Calu3 (cell line): ENCODE results near the gene CNNM2. TPM values are rescaled to one million over a fixed set of nuclear protein-coding genes. Genes with fewer than 3 reads are reported as not detected.

Source experiments
- BruUV-seq: library from RNA; stranded (reverse); fragments of 400-500 nt; replicated peaks from 2 replicates; lab custom pipeline; 2021; lab: Mats Ljungman, UMichigan
- CTCF ChIA-PET: fragments of 300-600 bp; sonication (Branson Sonifier 250); formaldehyde crosslinking; loops from one replicate; lab custom pipeline; 2022; ENCODE audit warnings: antibody characterized with exemption; lab: Charles Lee
- DNase-seq: peaks from one replicate; pipeline ENCODE4 v3.0.0; 2022
- H3K27ac Mint-ChIP-seq: one replicate; pipeline ENCODE4 v1.8.0; 2022; ENCODE audit warnings: mixed read lengths; ENCODE audit not compliant: unreplicated experiment
- H3K27me3 Mint-ChIP-seq: one replicate; pipeline ENCODE4 v1.8.0; 2022; ENCODE audit warnings: mixed read lengths; ENCODE audit not compliant: unreplicated experiment
- H3K36me3 Mint-ChIP-seq: one replicate; pipeline ENCODE4 v1.8.0; 2022; ENCODE audit warnings: mild to moderate bottlenecking, moderate library complexity, mixed read lengths; ENCODE audit not compliant: insufficient read depth, unreplicated experiment
- H3K4me1 Mint-ChIP-seq: one replicate; pipeline ENCODE4 v1.8.0; 2022; ENCODE audit warnings: mild to moderate bottlenecking, low read depth, mixed read lengths; ENCODE audit not compliant: unreplicated experiment
- H3K4me3 Mint-ChIP-seq: one replicate; pipeline ENCODE4 v1.8.0; 2022; ENCODE audit warnings: mild to moderate bottlenecking, low read depth, moderate library complexity, mixed read lengths; ENCODE audit not compliant: unreplicated experiment
- H3K9me3 Mint-ChIP-seq: one replicate; pipeline ENCODE4 v1.8.0; 2022; ENCODE audit warnings: low read depth, mixed read lengths; ENCODE audit not compliant: unreplicated experiment
- CTCF ChIP-seq: fragments of 200-600 bp; IDR thresholded peaks from one replicate; pipeline ENCODE4 v1.8.0; 2022; ENCODE audit warnings: antibody characterized with exemption; ENCODE audit not compliant: unreplicated experiment
- intact Hi-C: fragments of 100-400 bp; cut with micrococcal nuclease; formaldehyde crosslinking; loops from one replicate; pipeline ENCODE4 v1.10.0; 2022; ENCODE audit not compliant: unreplicated experiment
- total RNA-seq: library from RNA; stranded (reverse); gene quantifications from 2 replicates; pipeline ENCODE4 v1.2.3, GENCODE V29; 2022

Gene CNNM2
- total RNA-seq, 1 experiment from 2014 or later = 4.2 TPM

GRCh38 chr10:103072891-103073290 is 154.8 kb downstream of the CNNM2 start:
- BruUV-seq = no TSS peak
- no peaks in the 10 kb centered on the region for H3K27me3 Mint-ChIP-seq
- H3K27ac Mint-ChIP-seq = no peak overlapping the region
- intact Hi-C loops = no loop called here
- DNase-seq = no peak
- CTCF ChIA-PET = no interaction called here
- H3K36me3 Mint-ChIP-seq = peaks cover 2% of the 10 kb centered on the region
- H3K9me3 Mint-ChIP-seq = no peaks in the 10 kb centered on the region
- no peak overlapping the region for H3K4me3 Mint-ChIP-seq
- TF ChIP-seq CTCF = no peak
- no peaks in the 10 kb centered on the region for H3K4me1 Mint-ChIP-seq

DNA sequence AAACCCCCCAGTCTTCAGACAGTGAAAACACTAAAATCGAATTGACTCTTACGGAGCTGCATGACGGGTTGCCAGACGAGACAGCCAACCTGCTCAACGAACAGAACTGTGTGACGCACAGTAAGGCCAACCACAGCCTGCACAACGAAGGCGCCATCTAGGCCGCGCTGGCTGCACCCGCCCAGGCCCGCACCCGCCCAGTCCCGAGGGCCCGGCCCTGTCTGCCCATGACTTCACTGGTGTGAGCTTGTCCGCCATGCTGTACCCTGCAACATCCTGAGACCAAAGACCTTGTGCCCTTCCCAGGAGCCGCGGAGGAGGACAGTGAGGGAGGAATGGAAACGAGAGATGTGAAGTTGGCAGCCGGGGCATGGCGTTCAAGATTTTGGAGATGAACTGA is 158.9 kb downstream of the CNNM2 start:
- no peak for DNase-seq
- peaks cover 7% of the 10 kb centered on the region for H3K4me1 Mint-ChIP-seq
- no peak overlapping the region for H3K4me3 Mint-ChIP-seq
- H3K27ac Mint-ChIP-seq = no peak overlapping the region
- no peaks in the 10 kb centered on the region for H3K9me3 Mint-ChIP-seq
- H3K27me3 Mint-ChIP-seq = no peaks in the 10 kb centered on the region
- no TSS peak for BruUV-seq
- no peak for TF ChIP-seq CTCF
- intact Hi-C loops = no loop called here
- H3K36me3 Mint-ChIP-seq = peaks cover 18% of the 10 kb centered on the region
- CTCF ChIA-PET = interaction anchor here (0.6 kb wide), 1 partner anchor 125 kb away, joined by 3 read pairs; no protein-coding TSS in a partner anchor

- no peak for DNase-seq
- peaks cover 18% of the 10 kb centered on the region for H3K36me3 Mint-ChIP-seq
- no peaks in the 10 kb centered on the region for H3K27me3 Mint-ChIP-seq
- TF ChIP-seq CTCF = no peak
- H3K4me3 Mint-ChIP-seq = no peak overlapping the region
- intact Hi-C loops = no loop called here
- H3K27ac Mint-ChIP-seq = no peak overlapping the region
- H3K4me1 Mint-ChIP-seq = peaks cover 7% of the 10 kb centered on the region
- BruUV-seq = no TSS peak
- no peaks in the 10 kb centered on the region for H3K9me3 Mint-ChIP-seq
- CTCF ChIA-PET = no interaction called here
These were observed 159.6 kb downstream of the CNNM2 start for GRCh38 chr10:103077491-103078308.

DNA sequence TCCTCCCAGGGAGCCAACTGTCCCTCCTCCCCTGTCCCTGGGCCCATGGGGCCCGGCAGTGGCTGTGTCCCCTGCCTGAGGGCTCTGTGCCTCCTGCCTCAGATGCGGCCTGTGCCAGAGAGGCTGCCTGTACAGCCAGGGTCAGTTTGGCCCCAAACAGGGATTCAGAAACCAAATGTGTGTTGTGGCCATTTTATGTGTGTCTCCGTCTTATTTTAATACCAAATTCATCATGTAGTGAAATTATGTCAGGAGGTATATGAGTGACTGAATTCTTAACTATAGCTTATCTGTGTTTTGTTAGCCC is 160.2 kb downstream of the CNNM2 start:
- DNase-seq = no peak
- Mint-ChIP-seq H3K4me3 (no peak overlapping the region), H3K9me3 (no peaks in the 10 kb centered on the region), H3K36me3 (peaks cover 18% of the 10 kb centered on the region), H3K27me3 (no peaks in the 10 kb centered on the region), H3K4me1 (peaks cover 7% of the 10 kb centered on the region), H3K27ac (no peak overlapping the region)
- intact Hi-C loops = no loop called here
- TF ChIP-seq CTCF = no peak
- CTCF ChIA-PET = no interaction called here
- BruUV-seq = no TSS peak
